ENCODE data around the gene LHX6.

The LHX6 gene

DNA sequence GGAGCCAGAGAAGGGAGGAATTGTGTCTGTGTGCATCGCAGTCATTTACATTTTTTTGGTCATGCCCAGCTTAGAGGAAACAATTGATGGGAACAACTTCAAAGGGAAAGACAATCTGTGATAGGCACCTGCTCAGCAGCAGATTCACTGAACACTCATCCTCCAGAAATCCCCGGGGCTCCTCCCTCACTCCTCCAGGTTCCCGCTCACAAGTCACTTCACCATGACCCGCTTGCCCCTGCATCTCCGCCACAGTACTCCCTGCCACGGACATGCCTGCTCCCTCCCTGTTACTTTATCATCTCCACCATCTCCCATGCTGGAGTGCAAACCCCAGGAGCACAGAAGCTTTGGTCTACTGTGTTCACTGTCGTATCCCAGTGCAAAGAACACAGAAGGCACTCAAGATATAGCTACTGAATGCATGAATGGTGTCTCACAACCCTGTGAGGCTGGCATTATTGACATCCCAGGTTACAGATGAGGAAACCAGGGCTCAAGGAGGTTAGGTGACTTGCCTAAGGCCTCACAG is 16.2 kb downstream of the LHX6 start:
- TF ChIP-seq CTCF (IDR thresholded peaks at IDR 0.05; ENCODE audit: low read length) (no peak), EZH2 (optimal IDR thresholded peaks at IDR 0.05; ENCODE audit: low read depth, low read length) (no peak), EZH2phosphoT487 (IDR thresholded peaks at IDR 0.05; ENCODE audit: low read length) (no peak)
- H3K4me3 ChIP-seq (ENCODE audit: low read length) = no peak overlapping the region
- H3K4me1 ChIP-seq (ENCODE audit: low read length) = no peaks in the 10 kb centered on the region
- H3K4me2 ChIP-seq (ENCODE audit: low read depth, low read length) = no peak overlapping the region
- H2AFZ ChIP-seq (ENCODE audit: low read length) = no peak overlapping the region
- H3K9ac ChIP-seq (ENCODE audit: low read length) = no peak overlapping the region
- H3K27me3 ChIP-seq (replicated peaks; ENCODE audit: insufficient read depth, low read length) = peaks cover 19% of the 10 kb centered on the region; the same call in 1 of the 2 replicates
- no peak for DNase-seq
- no peaks in the 10 kb centered on the region for H4K20me1 ChIP-seq (ENCODE audit: insufficient read depth, low read length)
- no peaks in the 10 kb centered on the region for H3K9me3 ChIP-seq (replicated peaks; ENCODE audit: insufficient read depth, low read length)
- H3K79me2 ChIP-seq (ENCODE audit: low read length) = no peaks in the 10 kb centered on the region
- no peaks in the 10 kb centered on the region for H3K9me2 ChIP-seq (replicated peaks; ENCODE audit: insufficient read depth, low read length)
- no peaks in the 10 kb centered on the region for H3K36me3 ChIP-seq (replicated peaks; ENCODE audit: insufficient read depth, low read length)
- no peaks in the 10 kb centered on the region for H3F3A ChIP-seq (ENCODE audit: insufficient read depth, low read length)
- no peak overlapping the region for H3K27ac ChIP-seq (ENCODE audit: low read length)

GRCh38 chr9:122209451-122209850 is 19.3 kb downstream of the LHX6 start:
- Histone ChIP-seq H3K4me3 (ENCODE audit: low read length) (no peak overlapping the region), H3K36me3 (replicated peaks; ENCODE audit: insufficient read depth, low read length) (no peaks in the 10 kb centered on the region), H3K9me2 (replicated peaks; ENCODE audit: insufficient read depth, low read length) (no peaks in the 10 kb centered on the region), H3K79me2 (ENCODE audit: low read length) (no peaks in the 10 kb centered on the region), H3K9ac (ENCODE audit: low read length) (no peak overlapping the region), H3K27me3 (replicated peaks; ENCODE audit: insufficient read depth, low read length) (peaks cover 19% of the 10 kb centered on the region), H4K20me1 (ENCODE audit: insufficient read depth, low read length) (no peaks in the 10 kb centered on the region), H3K4me2 (ENCODE audit: low read depth, low read length) (no peak overlapping the region), H3K27ac (ENCODE audit: low read length) (no peak overlapping the region), H3F3A (ENCODE audit: insufficient read depth, low read length) (no peaks in the 10 kb centered on the region), H2AFZ (ENCODE audit: low read length) (no peak overlapping the region), H3K9me3 (replicated peaks; ENCODE audit: insufficient read depth, low read length) (no peaks in the 10 kb centered on the region), H3K4me1 (ENCODE audit: low read length) (no peaks in the 10 kb centered on the region)
- no peak for DNase-seq
- no peak for TF ChIP-seq EZH2 (optimal IDR thresholded peaks at IDR 0.05; ENCODE audit: low read depth, low read length)
- no peak for TF ChIP-seq CTCF (IDR thresholded peaks at IDR 0.05; ENCODE audit: low read length)
- TF ChIP-seq EZH2phosphoT487 (IDR thresholded peaks at IDR 0.05; ENCODE audit: low read length) = no peak

- Histone ChIP-seq H3K9me2 (replicated peaks; ENCODE audit: insufficient read depth, low read length) (no peaks in the 10 kb centered on the region), H3K36me3 (replicated peaks; ENCODE audit: insufficient read depth, low read length) (no peaks in the 10 kb centered on the region), H3K4me3 (ENCODE audit: low read length) (no peak overlapping the region), H3K79me2 (ENCODE audit: low read length) (no peaks in the 10 kb centered on the region), H3K9me3 (replicated peaks; ENCODE audit: insufficient read depth, low read length) (no peaks in the 10 kb centered on the region), H3K9ac (ENCODE audit: low read length) (no peak overlapping the region), H3K27ac (ENCODE audit: low read length) (no peak overlapping the region), H2AFZ (ENCODE audit: low read length) (no peak overlapping the region), H3K27me3 (replicated peaks; ENCODE audit: insufficient read depth, low read length) (peaks cover 16% of the 10 kb centered on the region), H3F3A (ENCODE audit: insufficient read depth, low read length) (no peaks in the 10 kb centered on the region), H3K4me2 (ENCODE audit: low read depth, low read length) (no peak overlapping the region), H4K20me1 (ENCODE audit: insufficient read depth, low read length) (no peaks in the 10 kb centered on the region), H3K4me1 (ENCODE audit: low read length) (no peaks in the 10 kb centered on the region)
- no peak for DNase-seq
- TF ChIP-seq EZH2 (optimal IDR thresholded peaks at IDR 0.05; ENCODE audit: low read depth, low read length) (no peak), EZH2phosphoT487 (IDR thresholded peaks at IDR 0.05; ENCODE audit: low read length) (no peak), CTCF (IDR thresholded peaks at IDR 0.05; ENCODE audit: low read length) (no peak)
These were observed 21.7 kb downstream of the LHX6 start for GRCh38 chr9:122207096-122207495.

All from MM.1S (cell line).